NCI-H146 (cell line): ENCODE data around the gene PANX3.

Experiments
- DNase-seq: peaks from one replicate; lab custom pipeline; 2025; lab: John Stamatoyannopoulos, UW

PANX3 gene

GRCh38 chr11:124658986-124659385 lies 47.8 kb downstream of the PANX3 start:
- no peak for DNase-seq

GRCh38 chr11:124661553-124661952 lies 50.3 kb downstream of the PANX3 start:
- DNase-seq: no peak

GRCh38 chr11:124662106-124662505 lies 50.9 kb downstream of the PANX3 start:
- DNase-seq: no peak

- DNase-seq: no peak
These were observed 52.6 kb downstream of the PANX3 start for GRCh38 chr11:124663861-124664260.

- DNase-seq: no peak
These were observed 56.4 kb downstream of the PANX3 start for GRCh38 chr11:124667601-124668000.

GRCh38 chr11:124669193-124669592 lies 58.0 kb downstream of the PANX3 start:
- peak; percentile 40 for DNase-seq
